ENCODE data around the gene GNG7.
"Not testable (repeated sequence)": the region's sequence is repeated elsewhere in the genome, so short reads cannot be mapped to it uniquely, and the experiment has no call there.

The GNG7 gene

GRCh38 chr19:2507109-2507508 is 195.4 kb downstream of the GNG7 start:
- DNase-seq (ENCODE audit: low spot score): no peak

GRCh38 chr19:2506656-2507055 is 195.8 kb downstream of the GNG7 start:
- not testable (repeated sequence) for DNase-seq (ENCODE audit: low spot score)

- DNase-seq (ENCODE audit: low spot score): no peak
These were observed 198.9 kb downstream of the GNG7 start for GRCh38 chr19:2503521-2504109.

GRCh38 chr19:2500841-2501261 is 201.6 kb downstream of the GNG7 start:
- DNase-seq (ENCODE audit: low spot score): no peak

- no peak for DNase-seq (ENCODE audit: low spot score)
These were observed 202.3 kb downstream of the GNG7 start for GRCh38 chr19:2500156-2500555.

GRCh38 chr19:2497186-2497585 is 205.3 kb downstream of the GNG7 start:
- no peak for DNase-seq (ENCODE audit: low spot score)

- no peak for DNase-seq (ENCODE audit: low spot score)
These were observed 206.7 kb downstream of the GNG7 start for GRCh38 chr19:2495651-2496316.

GRCh38 chr19:2495130-2495641 is 207.3 kb downstream of the GNG7 start:
- DNase-seq (ENCODE audit: low spot score): no peak

GRCh38 chr19:2494447-2495129 is 207.9 kb downstream of the GNG7 start:
- DNase-seq (ENCODE audit: low spot score): no peak

- DNase-seq (ENCODE audit: low spot score): no peak
These were observed 208.4 kb downstream of the GNG7 start for GRCh38 chr19:2494084-2494446.

GRCh38 chr19:2493448-2493847 is 209.0 kb downstream of the GNG7 start:
- not testable (repeated sequence) for DNase-seq (ENCODE audit: low spot score)

- DNase-seq (ENCODE audit: low spot score): no peak
These were observed 209.6 kb downstream of the GNG7 start for GRCh38 chr19:2492870-2493269.

GRCh38 chr19:2491130-2491801 is 211.2 kb downstream of the GNG7 start:
- DNase-seq (ENCODE audit: low spot score): no peak

- DNase-seq (ENCODE audit: low spot score): no peak
These were observed 211.8 kb downstream of the GNG7 start for GRCh38 chr19:2490659-2491058.

GRCh38 chr19:2488942-2489731 is 213.4 kb downstream of the GNG7 start:
- no peak for DNase-seq (ENCODE audit: low spot score)

GRCh38 chr19:2488405-2488941 is 214.0 kb downstream of the GNG7 start:
- no peak for DNase-seq (ENCODE audit: low spot score)

GRCh38 chr19:2487842-2488241 is 214.7 kb downstream of the GNG7 start:
- no peak for DNase-seq (ENCODE audit: low spot score)

- DNase-seq (ENCODE audit: low spot score): no peak
These were observed 215.4 kb downstream of the GNG7 start for GRCh38 chr19:2487090-2487489.

- no peak for DNase-seq (ENCODE audit: low spot score)
These were observed 217.1 kb downstream of the GNG7 start for GRCh38 chr19:2485428-2485827.

GRCh38 chr19:2484178-2484937 is 218.1 kb downstream of the GNG7 start:
- no peak for DNase-seq (ENCODE audit: low spot score)
